Left lung (tissue), 10 donors: Measurements from ENCODE around the gene PIK3R5. TPM values are rescaled to one million over a fixed set of nuclear protein-coding genes. Genes with fewer than 3 reads are reported as not detected.

ENCODE experiments used
- ATAC-seq: fragments of 200-7000 bp; cut with Tn5 transposase; one replicate; pipeline ENCODE4 v1.9.1; 2020; ENCODE audit warnings: moderate library complexity
- DNase-seq, 4 donors: peaks; one replicate each; pipeline ENCODE4 v3.0.0-alpha.2; 2013 to 2020
- H3K27ac ChIP-seq, 2 donors: fragments of 200-600 bp; sonication (generic) in 1 of 2; one replicate each; pipeline versions ENCODE4 v1.5.0 to v1.8.0; 2020 to 2021
- H3K27me3 ChIP-seq, 2 donors: fragments of 200-600 bp; sonication (generic) in 1 of 2; one replicate each; pipeline versions ENCODE4 v1.5.0 to v1.8.0; 2020 to 2021
- H3K36me3 ChIP-seq, 2 donors: fragments of 200-600 bp; sonication (generic) in 1 of 2; one replicate each; pipeline versions ENCODE4 v1.5.0 to v1.8.0; 2020 to 2021
- H3K4me1 ChIP-seq, 2 donors: fragments of 200-600 bp; one replicate each; pipeline ENCODE4 v1.8.0; 2021
- H3K4me3 ChIP-seq, 2 donors: fragments of 200-600 bp; sonication (generic) in 1 of 2; one replicate each; pipeline versions ENCODE4 v1.5.0 to v1.8.0; 2020 to 2021; ENCODE audit warnings: mild to moderate bottlenecking in 1 of 2
- H3K9me3 ChIP-seq, 2 donors: fragments of 200-600 bp; sonication (generic) in 1 of 2; one replicate each; pipeline versions ENCODE4 v1.5.0 to v1.8.0; 2020 to 2021
- intact Hi-C, 2 donors: fragments of 100-400 bp; cut with DNase I; formaldehyde crosslinking; loops; one replicate each; pipeline versions ENCODE4 v1.11.2 to v1.14.2; 2022
- polyA plus RNA-seq, 6 donors: library from polyadenylated mRNA; unstranded; fragments of 120-200 nt; gene quantifications; one replicate each; pipeline ENCODE4 v1.2.1, GENCODE V29; 2013; ENCODE audit not compliant: insufficient read length in 6 of 6
- total RNA-seq, 2 donors: library from RNA; stranded (reverse); fragmentation: NEBNext Ultra II Directional; extraction: Animal tissue kit (Norgen Biotek cat#: 25700); gene quantifications; one replicate each; pipeline ENCODE4 v1.2.1, GENCODE V29; 2021
- TF ChIP-seq, protein P1 (sequence below), 2 donors: fragments of 200-600 bp; sonication (generic) in 1 of 2; IDR thresholded peaks; one replicate each; pipeline versions ENCODE4 v1.5.0 to v1.8.0; 2021; ENCODE audit warnings: antibody characterized with exemption in 2 of 2
- donor health status: DM: no; HTN: yes; CAD: no.
- donor health status: DM: no; HTN: no; CAD: no.

The PIK3R5 gene
- total and polyA plus RNA-seq, 8 donors = 1.1 to 84.8 (median 2.0) TPM

DNA sequence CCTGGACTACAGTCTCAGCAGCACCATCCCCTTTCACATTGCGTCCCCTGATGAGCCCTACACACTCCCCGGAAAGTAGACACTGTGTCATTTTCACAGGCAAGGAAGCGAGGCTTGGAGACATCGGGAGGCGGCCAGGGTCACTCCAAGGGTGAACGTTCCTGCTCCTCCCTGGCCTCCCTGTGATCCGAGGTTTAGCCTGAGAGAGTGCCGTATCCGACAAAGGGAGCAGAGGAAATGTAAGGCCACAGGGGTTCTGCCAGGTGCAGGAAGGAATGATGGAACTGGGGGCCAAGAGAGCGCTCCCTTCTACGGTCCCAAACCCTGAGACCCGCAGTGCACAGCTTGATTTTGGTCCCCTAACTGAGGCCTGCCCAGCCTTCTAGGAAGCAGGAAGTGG is 90.1 kb downstream of the PIK3R5 start:
- intact Hi-C loops = no loop called here
- Histone ChIP-seq H3K4me1 (peaks cover 0 to 8% of the 10 kb centered on the region in 2 donors), H3K4me3 (no peak overlapping the region), H3K27me3 (peaks cover 13 to 50% of the 10 kb centered on the region in 2 donors), H3K27ac (no peak overlapping the region), H3K36me3 (peaks cover 0 to 29% of the 10 kb centered on the region in 2 donors), H3K9me3 (no peaks in the 10 kb centered on the region)
- TF ChIP-seq, protein P1, sequence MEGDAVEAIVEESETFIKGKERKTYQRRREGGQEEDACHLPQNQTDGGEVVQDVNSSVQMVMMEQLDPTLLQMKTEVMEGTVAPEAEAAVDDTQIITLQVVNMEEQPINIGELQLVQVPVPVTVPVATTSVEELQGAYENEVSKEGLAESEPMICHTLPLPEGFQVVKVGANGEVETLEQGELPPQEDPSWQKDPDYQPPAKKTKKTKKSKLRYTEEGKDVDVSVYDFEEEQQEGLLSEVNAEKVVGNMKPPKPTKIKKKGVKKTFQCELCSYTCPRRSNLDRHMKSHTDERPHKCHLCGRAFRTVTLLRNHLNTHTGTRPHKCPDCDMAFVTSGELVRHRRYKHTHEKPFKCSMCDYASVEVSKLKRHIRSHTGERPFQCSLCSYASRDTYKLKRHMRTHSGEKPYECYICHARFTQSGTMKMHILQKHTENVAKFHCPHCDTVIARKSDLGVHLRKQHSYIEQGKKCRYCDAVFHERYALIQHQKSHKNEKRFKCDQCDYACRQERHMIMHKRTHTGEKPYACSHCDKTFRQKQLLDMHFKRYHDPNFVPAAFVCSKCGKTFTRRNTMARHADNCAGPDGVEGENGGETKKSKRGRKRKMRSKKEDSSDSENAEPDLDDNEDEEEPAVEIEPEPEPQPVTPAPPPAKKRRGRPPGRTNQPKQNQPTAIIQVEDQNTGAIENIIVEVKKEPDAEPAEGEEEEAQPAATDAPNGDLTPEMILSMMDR (IDR thresholded peaks at IDR 0.05) = no peak
- DNase-seq (no peak), ATAC-seq (no peak)

DNA sequence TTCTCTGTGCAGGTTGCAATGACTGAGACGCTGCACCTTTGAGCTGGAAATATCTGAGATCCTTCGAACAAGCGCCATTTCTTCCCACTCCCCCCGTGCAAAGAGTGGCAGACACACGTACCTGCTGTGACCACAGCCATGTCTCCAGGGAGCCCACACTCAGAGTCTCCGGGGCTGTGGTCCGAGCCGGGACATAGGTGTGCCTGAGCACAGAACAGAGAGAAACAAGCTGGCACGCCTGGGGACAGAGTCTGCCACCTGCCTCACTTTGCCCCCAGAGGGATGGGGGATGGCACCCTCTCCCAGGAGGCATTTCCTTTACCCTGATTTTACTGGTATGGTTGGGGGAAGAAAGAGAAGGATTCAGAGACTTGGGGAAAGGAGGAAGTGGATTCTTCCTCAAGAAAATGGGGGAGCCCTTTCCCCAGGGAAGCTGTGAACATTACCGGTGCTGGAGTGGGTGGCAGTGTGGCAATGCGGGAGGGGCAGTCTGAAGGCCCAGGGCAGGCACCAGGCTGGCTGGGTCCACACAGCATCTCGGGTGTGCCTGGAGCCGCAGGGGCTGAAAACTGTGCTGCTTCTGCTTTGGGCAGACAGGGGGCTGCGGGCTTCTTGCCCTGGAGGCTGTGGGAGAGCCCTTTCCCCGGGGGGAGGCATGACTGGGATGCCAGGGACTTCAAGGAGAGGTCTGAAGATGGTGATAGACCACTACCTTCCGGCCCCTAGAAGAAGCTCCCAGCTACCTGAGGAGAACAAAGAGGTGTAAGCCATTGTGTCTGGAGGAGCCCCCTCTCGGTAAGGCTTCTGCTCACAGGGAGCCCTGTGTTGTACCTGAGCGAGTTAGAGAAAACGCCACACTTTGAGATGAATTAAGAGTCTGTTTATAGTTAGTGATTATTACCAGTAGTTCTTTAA is 91.4 kb downstream of the PIK3R5 start:
- no peak for DNase-seq
- no peak for ATAC-seq
- peaks cover 13 to 53% of the 10 kb centered on the region in 2 donors for H3K27me3 ChIP-seq
- no peaks in the 10 kb centered on the region for H3K9me3 ChIP-seq
- TF ChIP-seq, protein P1 (IDR thresholded peaks at IDR 0.05) = no peak
- no peak overlapping the region for H3K4me3 ChIP-seq
- intact Hi-C loops = no loop called here
- peaks cover 0 to 10% of the 10 kb centered on the region in 2 donors for H3K4me1 ChIP-seq
- no peak overlapping the region for H3K27ac ChIP-seq
- H3K36me3 ChIP-seq = peaks cover 0 to 15% of the 10 kb centered on the region in 2 donors

DNA sequence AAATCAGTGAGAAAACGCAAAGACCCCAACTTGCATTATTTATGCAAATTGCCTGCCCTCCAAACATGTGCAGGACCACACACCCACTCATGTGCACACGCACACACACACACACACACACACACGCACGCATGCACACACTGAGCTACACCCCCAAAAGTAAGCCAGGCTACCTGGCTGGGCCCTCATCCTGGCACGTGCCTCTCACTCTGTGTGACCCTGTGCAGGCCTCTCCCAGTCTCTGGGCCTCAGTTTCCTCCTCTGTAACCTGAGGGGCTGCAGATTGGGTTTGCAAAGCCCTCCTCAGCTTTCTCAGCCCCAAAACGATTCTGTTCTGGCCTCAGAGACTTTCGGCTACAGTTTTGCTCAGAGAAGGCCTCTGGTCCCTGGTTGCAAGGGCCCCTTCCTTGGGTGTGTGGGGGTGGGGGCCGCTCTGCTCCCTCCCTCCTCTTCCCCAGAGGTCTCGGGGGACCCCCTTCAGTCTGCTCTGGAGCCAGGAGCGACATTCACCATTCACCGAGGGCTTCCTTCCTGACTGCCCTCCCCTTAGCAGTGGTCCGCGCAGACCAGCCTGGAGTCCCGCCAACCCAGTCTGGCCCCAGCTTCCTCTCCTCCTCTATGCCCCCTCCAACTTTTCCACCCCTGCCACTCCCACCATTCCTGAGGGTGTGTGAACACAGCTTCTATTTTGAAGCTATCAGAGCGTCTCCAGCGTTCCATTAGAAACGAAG is 92.6 kb downstream of the PIK3R5 start:
- DNase-seq (peak in 1 of 4 donors; percentile 32), ATAC-seq (no peak)
- intact Hi-C loops = no loop called here

DNA sequence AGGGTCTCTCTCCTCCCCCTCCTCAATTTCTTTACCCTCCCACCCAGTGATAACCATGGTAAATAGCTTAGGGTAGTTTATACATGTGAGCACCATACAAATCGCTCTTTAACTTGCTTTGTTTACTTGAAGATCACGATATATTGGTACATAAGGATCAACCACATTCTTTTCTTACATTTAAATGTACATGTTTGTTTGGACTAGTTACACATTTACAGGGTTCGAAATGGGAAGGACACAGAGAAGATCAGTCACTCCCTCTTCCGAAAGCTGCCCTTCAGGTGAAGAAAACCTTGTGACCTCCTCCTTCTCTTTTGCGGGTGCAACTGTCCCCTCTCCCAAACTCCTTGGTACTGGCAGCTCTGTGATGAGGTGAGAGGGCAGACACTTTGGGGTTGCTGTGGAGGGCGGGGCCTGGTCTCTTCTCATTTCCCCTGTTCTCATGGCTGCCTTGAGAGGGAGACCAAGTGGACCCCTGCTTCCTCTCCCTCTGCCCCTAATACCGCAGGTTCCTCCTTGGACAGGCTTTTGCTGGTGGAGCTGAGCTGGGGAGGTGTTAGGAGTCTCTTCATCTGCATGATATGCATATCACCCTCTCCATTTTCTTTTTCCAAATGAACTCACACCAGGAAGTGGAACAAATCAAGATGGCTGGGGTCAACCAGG is 93.3 kb downstream of the PIK3R5 start:
- Histone ChIP-seq H3K27me3 (peaks cover 13 to 56% of the 10 kb centered on the region in 2 donors), H3K27ac (no peak overlapping the region), H3K4me3 (no peak overlapping the region), H3K9me3 (no peaks in the 10 kb centered on the region), H3K36me3 (no peaks in the 10 kb centered on the region), H3K4me1 (peaks cover 0 to 19% of the 10 kb centered on the region in 2 donors)
- intact Hi-C loops = no loop called here
- TF ChIP-seq, protein P1 (IDR thresholded peaks at IDR 0.05) = no peak
- DNase-seq (no peak), ATAC-seq (no peak)

More for the DNA sequence above, 92.6 kb downstream of the PIK3R5 start:
- peaks cover 0 to 19% of the 10 kb centered on the region in 2 donors for H3K4me1 ChIP-seq
- H3K36me3 ChIP-seq = peaks cover 0 to 4% of the 10 kb centered on the region in 2 donors
- H3K9me3 ChIP-seq = no peaks in the 10 kb centered on the region
- H3K4me3 ChIP-seq = no peak overlapping the region
- TF ChIP-seq, protein P1 (IDR thresholded peaks at IDR 0.05) = no peak
- H3K27me3 ChIP-seq = peaks cover 13 to 53% of the 10 kb centered on the region in 2 donors
- H3K27ac ChIP-seq = no peak overlapping the region
